Gastroesophageal sphincter (tissue), 3 donors: ENCODE data around the gene RPL28.

Source experiments
- CTCF ChIP-seq, 4 experiments: fragments of 200-600 bp in 2 of 4; fragments of 450-650 bp in 2 of 4; sonication (generic) in 1 of 4; IDR thresholded peaks; one replicate each; pipeline ENCODE4 v1.5.1; 2017 to 2019; ENCODE audit warnings: antibody characterized with exemption in 4 of 4, mild to moderate bottlenecking in 2 of 4, moderate library complexity in 2 of 4
- POLR2A ChIP-seq, 2 donors: fragments of 450-650 bp; IDR thresholded peaks; one replicate each; pipeline ENCODE4 v1.6.1; 2017; ENCODE audit warnings: antibody characterized with exemption in 2 of 2, mild to moderate bottlenecking in 2 of 2, moderate library complexity in 1 of 2

GRCh38 chr19:55402509-55402908 lies 16.8 kb downstream of the RPL28 start:
- TF ChIP-seq CTCF (IDR thresholded peaks at IDR 0.05) (no peak), POLR2A (IDR thresholded peaks at IDR 0.05) (no peak)
